Measurements from ENCODE around the gene OBSCN. TPM values are rescaled to one million over a fixed set of nuclear protein-coding genes. Genes with fewer than 3 reads are reported as not detected.

OBSCN gene
- total RNA-seq, 2 experiments from 2014 or later: 6.6 to 8.0 TPM

GRCh38 chr1:228394571-228395394 is 186.9 kb downstream of the OBSCN start:
- H3K4me1 Mint-ChIP-seq: peaks cover 22% of the 10 kb centered on the region
- peaks cover 52% of the 10 kb centered on the region for H3K36me3 Mint-ChIP-seq (ENCODE audit: low read depth)
- no peak overlapping the region for H3K4me3 Mint-ChIP-seq
- POLR2A ChIA-PET: interaction anchor here (0.8 to 2.8 kb wide), 2 partner anchors 11 to 68 kb away, joined by 3 to 13 read pairs; partner anchors contain the start of gene TRIM11
- CTCF ChIA-PET: no interaction called here
- H3K27ac Mint-ChIP-seq: no peak overlapping the region
- no peaks in the 10 kb centered on the region for H3K27me3 Mint-ChIP-seq
- no peak for DNase-seq
- H3K9me3 Mint-ChIP-seq: no peaks in the 10 kb centered on the region

DNA sequence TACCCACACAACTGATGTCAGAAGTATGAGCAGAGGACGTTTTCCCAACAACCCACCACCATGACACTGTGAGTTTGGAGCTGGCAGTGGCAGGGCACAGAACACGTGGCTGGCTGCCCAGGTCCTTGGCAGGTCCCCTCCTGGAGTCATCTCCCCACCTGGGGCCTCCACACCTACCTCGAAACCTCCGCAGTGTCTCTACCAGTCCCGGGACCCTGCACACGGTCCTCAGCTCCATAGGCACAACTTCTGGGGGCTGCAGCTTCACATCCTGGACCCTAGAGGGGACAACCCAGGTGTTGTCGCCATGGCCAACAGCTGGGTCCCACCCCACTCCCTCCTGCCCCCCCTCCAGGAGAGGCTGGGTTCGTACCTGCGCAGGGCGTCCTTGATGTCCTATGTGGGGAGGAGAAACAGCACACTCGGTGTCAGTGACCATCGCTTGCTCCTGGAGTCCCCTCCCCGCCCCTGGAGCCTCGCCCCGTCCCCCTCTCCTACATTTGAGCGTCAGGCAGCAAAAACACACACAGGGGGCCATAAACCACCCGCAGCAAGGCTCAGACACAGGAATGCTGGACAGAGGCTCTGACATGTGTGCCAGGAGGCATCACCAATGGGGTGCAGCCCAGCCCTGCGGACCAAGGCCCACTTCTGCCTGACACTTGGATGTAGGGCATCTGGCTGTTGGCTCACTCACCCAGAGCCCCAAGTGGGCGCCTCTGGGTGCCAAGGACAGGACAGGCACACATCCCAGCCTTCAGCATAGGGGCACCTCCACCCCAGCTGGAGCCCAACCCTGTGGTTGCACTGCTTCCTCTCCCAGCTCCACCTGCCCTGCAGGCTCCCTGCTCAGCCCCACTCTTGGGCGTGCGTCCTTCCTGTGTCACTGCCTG is 189.2 kb downstream of the OBSCN start:
- peaks cover 74% of the 10 kb centered on the region for H3K36me3 Mint-ChIP-seq (ENCODE audit: low read depth)
- peak; percentile 50 for DNase-seq
- POLR2A ChIA-PET: interaction anchor here (0.7 to 2.8 kb wide), 4 partner anchors 8 to 62 kb away, joined by 3 to 13 read pairs (median 6); partner anchors contain the start of gene TRIM11

GRCh38 chr1:228397966-228398365 is 190.1 kb downstream of the OBSCN start:
- no peak for DNase-seq
- POLR2A ChIA-PET: interaction anchor here (0.7 to 1.9 kb wide), 3 partner anchors 8 to 61 kb away, joined by 3 to 10 read pairs (median 3); partner anchors contain the start of gene TRIM11
- Mint-ChIP-seq H3K9me3 (no peaks in the 10 kb centered on the region), H3K36me3 (ENCODE audit: low read depth) (peaks cover 77% of the 10 kb centered on the region), H3K27ac (peak overlapping the region; percentile 54), H3K27me3 (no peaks in the 10 kb centered on the region), H3K4me3 (no peak overlapping the region), H3K4me1 (peaks cover 49% of the 10 kb centered on the region)
- CTCF ChIA-PET: interaction anchor here (1.1 to 1.2 kb wide), 2 partner anchors 8 to 59 kb away, joined by 3 to 4 read pairs; partner anchors contain the start of gene TRIM11

More for the DNA sequence above, 189.2 kb downstream of the OBSCN start:
- H3K27me3 Mint-ChIP-seq: no peaks in the 10 kb centered on the region
- CTCF ChIA-PET: interaction anchor here (1.1 to 1.2 kb wide), 2 partner anchors 9 to 60 kb away, joined by 3 to 4 read pairs; partner anchors contain the start of gene TRIM11
- peaks cover 40% of the 10 kb centered on the region for H3K4me1 Mint-ChIP-seq
- peak overlapping the region; percentile 54 for H3K27ac Mint-ChIP-seq
- no peaks in the 10 kb centered on the region for H3K9me3 Mint-ChIP-seq
- no peak overlapping the region for H3K4me3 Mint-ChIP-seq

DNA sequence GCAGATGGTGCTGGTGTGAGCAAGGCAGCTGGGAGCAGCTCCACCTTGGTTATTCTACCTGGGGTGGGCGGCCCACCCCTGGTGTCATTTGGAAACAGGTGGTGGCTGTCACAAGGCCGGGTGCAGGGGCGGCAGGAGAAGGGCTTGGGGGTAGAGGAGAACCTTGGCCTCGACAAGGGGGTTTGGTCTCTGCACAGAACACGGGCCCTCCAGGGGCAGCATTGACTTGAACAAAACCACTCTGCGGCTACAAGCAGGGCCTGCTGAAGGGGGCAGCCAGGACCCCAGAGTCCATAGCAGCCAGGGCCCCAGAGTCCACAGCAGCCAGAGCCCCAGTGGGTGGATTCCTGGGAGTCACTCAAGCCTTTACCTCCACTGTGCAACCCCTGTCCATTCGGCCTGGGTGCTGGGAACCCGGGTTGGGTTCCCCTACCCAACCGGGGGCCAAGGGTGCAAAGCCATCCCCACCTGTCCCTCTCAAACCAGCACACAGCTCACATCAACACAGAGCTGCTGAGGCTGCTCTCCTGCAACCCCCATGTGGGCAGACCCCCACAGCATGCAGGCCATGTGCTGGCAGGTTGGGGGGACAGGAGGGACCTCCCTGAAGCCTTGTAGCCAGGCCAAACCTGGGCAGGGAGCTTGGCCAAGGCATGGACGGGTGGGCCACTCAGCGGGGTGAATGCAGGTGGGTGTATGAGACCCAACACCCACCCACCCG is 191.1 kb downstream of the OBSCN start:
- no peak overlapping the region for H3K27ac Mint-ChIP-seq
- ChIA-PET CTCF (no interaction called here), POLR2A (interaction anchor here (1.9 kb wide), 1 partner anchor 7 kb away, joined by 10 read pairs; the partner anchor contains the start of gene TRIM11)
- no peaks in the 10 kb centered on the region for H3K9me3 Mint-ChIP-seq
- peaks cover 58% of the 10 kb centered on the region for H3K4me1 Mint-ChIP-seq
- DNase-seq: no peak
- no peaks in the 10 kb centered on the region for H3K27me3 Mint-ChIP-seq
- H3K36me3 Mint-ChIP-seq (ENCODE audit: low read depth): peaks cover 79% of the 10 kb centered on the region
- no peak overlapping the region for H3K4me3 Mint-ChIP-seq

DNA sequence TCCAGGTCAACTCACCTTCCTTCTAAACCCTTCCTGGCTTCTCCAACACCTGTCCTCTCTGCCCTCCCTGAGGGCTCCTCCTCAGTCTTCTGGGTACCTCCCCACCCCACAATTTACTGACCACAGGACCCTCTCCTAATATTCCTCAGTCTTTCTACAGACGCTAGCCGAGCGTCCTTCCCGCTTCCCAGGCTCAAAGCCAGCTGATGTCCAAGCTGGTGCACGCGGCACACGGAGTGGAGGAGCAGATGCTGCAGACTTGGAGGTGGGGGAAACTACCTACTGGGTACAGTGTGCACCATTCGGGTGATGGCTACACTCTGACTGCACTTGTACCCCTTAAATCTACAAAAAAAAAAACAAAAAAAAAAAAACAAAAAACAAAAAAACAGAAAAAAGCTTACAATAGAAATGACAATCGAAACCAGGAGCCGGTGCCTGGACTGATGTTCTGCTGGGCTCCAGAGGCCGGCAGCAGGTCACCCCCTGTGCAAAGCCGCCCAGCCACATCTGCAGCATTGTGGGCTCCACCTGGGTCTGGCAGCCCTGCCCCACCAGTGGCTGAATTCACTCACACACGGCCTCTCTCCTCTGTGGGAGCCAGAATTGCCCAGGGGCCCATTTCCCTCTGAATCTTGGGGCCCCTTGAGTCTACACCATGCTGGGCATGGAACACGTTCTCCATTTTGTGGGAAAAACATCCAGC is 191.8 kb downstream of the OBSCN start:
- H3K4me3 Mint-ChIP-seq: no peak overlapping the region
- POLR2A ChIA-PET: no interaction called here
- peaks cover 85% of the 10 kb centered on the region for H3K36me3 Mint-ChIP-seq (ENCODE audit: low read depth)
- H3K27me3 Mint-ChIP-seq: no peaks in the 10 kb centered on the region
- H3K9me3 Mint-ChIP-seq: no peaks in the 10 kb centered on the region
- H3K4me1 Mint-ChIP-seq: peaks cover 66% of the 10 kb centered on the region
- CTCF ChIA-PET: no interaction called here
- peak overlapping the region; percentile 21 for H3K27ac Mint-ChIP-seq
- no peak for DNase-seq

GRCh38 chr1:228400237-228400651 is 192.4 kb downstream of the OBSCN start:
- Mint-ChIP-seq H3K27ac (no peak overlapping the region), H3K36me3 (ENCODE audit: low read depth) (peaks cover 85% of the 10 kb centered on the region), H3K4me3 (no peak overlapping the region), H3K9me3 (no peaks in the 10 kb centered on the region), H3K27me3 (no peaks in the 10 kb centered on the region), H3K4me1 (peaks cover 72% of the 10 kb centered on the region)
- ChIA-PET POLR2A (no interaction called here), CTCF (no interaction called here)
- no peak for DNase-seq

- ChIA-PET CTCF (no interaction called here), POLR2A (no interaction called here)
- no peaks in the 10 kb centered on the region for H3K9me3 Mint-ChIP-seq
- H3K27ac Mint-ChIP-seq: no peak overlapping the region
- H3K27me3 Mint-ChIP-seq: no peaks in the 10 kb centered on the region
- H3K36me3 Mint-ChIP-seq (ENCODE audit: low read depth): peaks cover 83% of the 10 kb centered on the region
- peaks cover 74% of the 10 kb centered on the region for H3K4me1 Mint-ChIP-seq
- H3K4me3 Mint-ChIP-seq: no peak overlapping the region
- DNase-seq: no peak
These were observed 193.0 kb downstream of the OBSCN start for GRCh38 chr1:228400692-228401454.

- Mint-ChIP-seq H3K27me3 (no peaks in the 10 kb centered on the region), H3K36me3 (ENCODE audit: low read depth) (peaks cover 75% of the 10 kb centered on the region), H3K4me3 (no peak overlapping the region), H3K27ac (peak overlapping the region; percentile 90), H3K4me1 (peaks cover 70% of the 10 kb centered on the region), H3K9me3 (no peaks in the 10 kb centered on the region)
- ChIA-PET POLR2A (interaction anchor here (1.8 to 5.6 kb wide), 2 partner anchors 62 to 236 kb away, joined by 5 to 49 read pairs; partner anchors contain the start of gene IBA57), CTCF (no interaction called here)
- DNase-seq: no peak
These were observed 194.2 kb downstream of the OBSCN start for GRCh38 chr1:228401782-228402640.

GRCh38 chr1:228402641-228403025 is 194.8 kb downstream of the OBSCN start:
- no peak for DNase-seq
- Mint-ChIP-seq H3K36me3 (ENCODE audit: low read depth) (peaks cover 70% of the 10 kb centered on the region), H3K4me3 (no peak overlapping the region), H3K27ac (peak overlapping the region; percentile 90), H3K4me1 (peaks cover 68% of the 10 kb centered on the region), H3K9me3 (no peaks in the 10 kb centered on the region), H3K27me3 (no peaks in the 10 kb centered on the region)
- POLR2A ChIA-PET: interaction anchor here (1.2 to 5.6 kb wide), 3 partner anchors 62 to 839 kb away, joined by 3 to 49 read pairs (median 5); partner anchors contain the start of genes IBA57 and ZNF678
- CTCF ChIA-PET: no interaction called here

DNA sequence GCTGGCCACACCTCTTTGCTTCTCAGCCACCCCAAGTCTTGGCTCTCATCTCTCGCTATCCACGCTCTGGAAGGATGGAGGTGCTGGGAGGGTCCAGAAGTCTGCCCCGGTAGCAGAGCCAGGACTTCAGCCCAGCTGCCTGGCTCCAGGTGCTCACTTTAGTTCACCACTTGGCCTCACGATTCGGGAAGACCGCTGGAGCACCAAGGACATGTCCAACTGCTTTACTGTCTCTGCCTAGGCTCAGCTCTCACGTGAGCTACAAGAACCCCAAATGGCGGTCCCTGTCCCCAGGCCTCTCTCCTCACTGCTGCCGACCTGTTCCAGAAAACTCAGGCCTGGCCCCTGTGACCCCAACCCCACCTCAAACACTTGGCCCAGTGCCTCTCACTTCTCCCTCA is 195.4 kb downstream of the OBSCN start:
- CTCF ChIA-PET: no interaction called here
- no peak overlapping the region for H3K4me3 Mint-ChIP-seq
- POLR2A ChIA-PET: interaction anchor here (1.2 to 5.6 kb wide), 4 partner anchors 55 to 840 kb away, joined by 3 to 90 read pairs (median 27); partner anchors contain the start of genes IBA57 and ZNF678
- no peak for DNase-seq
- no peaks in the 10 kb centered on the region for H3K9me3 Mint-ChIP-seq
- peak overlapping the region; percentile 90 for H3K27ac Mint-ChIP-seq
- peaks cover 67% of the 10 kb centered on the region for H3K4me1 Mint-ChIP-seq
- H3K27me3 Mint-ChIP-seq: no peaks in the 10 kb centered on the region
- H3K36me3 Mint-ChIP-seq (ENCODE audit: low read depth): peaks cover 65% of the 10 kb centered on the region

Data from activated CD4-positive, alpha-beta memory T cell treated with anti-CD3 and anti-CD28 coated beads, Interleukin-2, amount 10 ng/mL, durations not matched to agents 7 days and 5 days (primary cell).